Left ventricle myocardium superior (tissue), 1 donor: ENCODE data around the gene KCNJ6. TPM values are rescaled to one million over a fixed set of nuclear protein-coding genes. Genes with fewer than 3 reads are reported as not detected.

ENCODE experiments used
- ATAC-seq: fragments of 200-7000 bp; cut with Tn5 transposase; one replicate; pipeline ENCODE4 v1.9.1; 2020; ENCODE audit warnings: mild to moderate bottlenecking, moderate library complexity
- DNase-seq: peaks from one replicate; pipeline ENCODE4 v3.0.0-alpha.2; 2020
- intact Hi-C: fragments of 100-400 bp; cut with micrococcal nuclease; formaldehyde crosslinking; loops from one replicate; pipeline ENCODE4 v1.11.0; 2022
- total RNA-seq: library from RNA; stranded (reverse); fragmentation: NEBNext Ultra II Directional; extraction: Animal tissue kit (Norgen Biotek cat#: 25700); gene quantifications from one replicate; pipeline ENCODE4 v1.2.1, GENCODE V29; 2021
- donor health status: DM: no; HTN: yes; CAD: no; lungs with severe emphysema.

KCNJ6 gene
- total RNA-seq, 1 donor from 2014 or later: not detected

DNA sequence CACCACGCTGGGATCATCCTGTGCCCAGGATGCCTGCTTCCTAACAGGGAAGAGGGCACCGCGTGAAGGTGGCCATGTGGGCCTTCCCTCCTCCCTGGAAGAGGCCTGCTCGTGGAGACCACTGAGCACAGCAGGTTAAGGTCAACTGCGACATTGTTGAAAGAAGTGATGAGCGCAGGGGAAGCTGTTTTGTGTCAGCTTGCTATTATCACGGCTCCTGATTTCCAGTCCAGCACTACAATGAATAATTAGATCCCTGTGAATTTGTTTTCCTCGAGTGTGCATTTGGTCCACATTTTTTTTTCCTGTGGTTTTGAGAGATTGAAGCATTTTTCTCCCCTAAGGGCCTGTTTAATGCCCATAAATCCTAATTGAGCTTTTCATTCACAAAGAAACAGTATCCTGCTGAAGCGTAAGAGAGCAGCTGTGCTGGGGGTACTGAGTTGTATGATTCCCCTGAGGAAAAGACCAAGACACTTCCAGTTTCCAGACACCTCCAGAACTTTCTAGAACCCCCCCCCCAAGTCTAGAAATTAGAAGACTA lies 204.9 kb downstream of the KCNJ6 start:
- no peak for DNase-seq
- intact Hi-C loops: loop anchor here (5.0 kb wide), 1 partner anchor 416 kb away; no protein-coding TSS in a partner anchor
- peak; percentile 20 for ATAC-seq

DNA sequence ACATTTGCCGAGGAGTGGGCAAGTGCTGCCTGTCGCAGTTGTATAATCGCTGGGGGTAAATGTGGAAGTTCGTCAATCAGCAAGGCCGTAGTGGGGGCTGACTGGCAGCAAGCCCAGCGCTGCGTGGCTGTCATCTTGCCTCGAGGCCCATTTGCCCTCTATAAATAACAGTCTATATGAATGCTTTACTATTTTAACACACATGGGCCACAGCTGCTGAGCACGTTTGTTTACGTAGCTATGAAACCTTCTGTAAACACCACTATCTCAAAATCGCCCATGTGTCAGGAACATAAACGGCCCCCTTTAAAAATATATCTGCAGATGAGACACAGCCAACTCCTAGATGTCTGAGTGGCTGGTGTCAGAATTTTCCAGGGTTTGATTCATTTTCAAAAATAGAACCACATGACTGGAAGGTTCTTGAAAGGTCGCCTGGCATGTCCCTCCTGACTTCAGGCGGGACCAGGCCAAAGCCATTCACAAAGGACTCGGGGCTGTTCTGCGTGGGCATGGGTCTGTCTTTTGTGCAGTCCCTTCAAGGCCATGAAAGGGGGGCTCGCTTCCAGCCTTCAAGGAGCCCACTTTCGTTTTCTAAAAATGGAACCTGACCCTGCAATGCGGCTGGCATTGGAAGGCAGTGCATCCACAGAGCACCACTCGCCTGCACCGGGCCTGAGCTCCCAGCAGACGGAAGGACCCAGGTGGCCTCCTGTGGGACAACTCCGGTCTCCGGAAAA lies 205.5 kb downstream of the KCNJ6 start:
- DNase-seq: peak; percentile 40
- intact Hi-C loops: loop anchor here (5.0 kb wide), 1 partner anchor 417 kb away; no protein-coding TSS in a partner anchor

GRCh38 chr21:37704751-37705150 lies 211.5 kb downstream of the KCNJ6 start:
- intact Hi-C loops: no loop called here
- DNase-seq (no peak), ATAC-seq (no peak)

More for the DNA sequence above, 205.5 kb downstream of the KCNJ6 start:
- ATAC-seq: peak; percentile 82

DNA sequence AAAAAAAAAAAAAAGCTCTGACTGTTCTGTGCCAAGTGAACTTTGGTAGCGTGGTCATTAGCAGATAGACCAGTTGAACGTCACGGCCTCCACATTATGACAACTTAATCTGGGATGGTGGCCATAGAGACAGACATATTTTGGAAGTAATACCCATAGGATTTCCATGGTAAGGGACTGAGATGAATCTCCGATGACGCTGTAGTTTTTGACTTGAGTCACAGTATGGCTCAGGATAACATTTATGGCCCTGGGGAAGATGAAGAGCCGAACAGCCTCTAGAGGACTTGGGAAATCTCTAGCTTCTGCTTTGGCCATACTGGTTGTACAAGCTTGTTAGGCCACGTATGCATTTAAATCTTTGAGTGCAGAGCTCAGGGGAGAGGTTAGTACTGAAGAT lies 214.0 kb downstream of the KCNJ6 start:
- DNase-seq (no peak), ATAC-seq (no peak)
- intact Hi-C loops: no loop called here

DNA sequence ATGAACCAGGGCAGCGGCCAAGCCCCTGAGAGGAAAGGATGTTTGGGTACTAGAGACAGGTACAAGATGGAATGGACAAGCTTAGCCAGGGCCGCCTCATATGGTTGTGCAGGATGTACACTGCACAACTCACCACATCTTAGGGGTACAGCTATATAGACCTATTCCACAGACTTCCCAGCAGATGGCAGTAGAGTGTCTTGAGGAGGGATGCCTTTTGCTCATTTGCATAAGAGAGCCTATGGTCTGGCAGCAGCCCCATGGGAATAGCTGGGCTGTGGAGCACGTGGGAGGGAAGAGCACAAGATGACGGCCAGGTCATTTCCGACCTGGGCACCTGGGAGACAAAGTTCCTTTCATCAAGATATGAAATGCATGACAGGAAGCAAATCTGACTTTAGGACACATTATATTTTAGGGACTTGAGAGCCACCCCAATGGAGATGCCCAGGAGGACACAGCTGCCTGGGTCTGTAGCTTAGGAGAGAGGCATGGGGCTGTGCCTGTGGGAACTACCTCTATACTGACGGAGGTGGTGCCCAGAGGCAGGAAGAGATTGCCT lies 215.5 kb downstream of the KCNJ6 start:
- DNase-seq (peak; percentile 30), ATAC-seq (peak; percentile 84)
- intact Hi-C loops: no loop called here

DNA sequence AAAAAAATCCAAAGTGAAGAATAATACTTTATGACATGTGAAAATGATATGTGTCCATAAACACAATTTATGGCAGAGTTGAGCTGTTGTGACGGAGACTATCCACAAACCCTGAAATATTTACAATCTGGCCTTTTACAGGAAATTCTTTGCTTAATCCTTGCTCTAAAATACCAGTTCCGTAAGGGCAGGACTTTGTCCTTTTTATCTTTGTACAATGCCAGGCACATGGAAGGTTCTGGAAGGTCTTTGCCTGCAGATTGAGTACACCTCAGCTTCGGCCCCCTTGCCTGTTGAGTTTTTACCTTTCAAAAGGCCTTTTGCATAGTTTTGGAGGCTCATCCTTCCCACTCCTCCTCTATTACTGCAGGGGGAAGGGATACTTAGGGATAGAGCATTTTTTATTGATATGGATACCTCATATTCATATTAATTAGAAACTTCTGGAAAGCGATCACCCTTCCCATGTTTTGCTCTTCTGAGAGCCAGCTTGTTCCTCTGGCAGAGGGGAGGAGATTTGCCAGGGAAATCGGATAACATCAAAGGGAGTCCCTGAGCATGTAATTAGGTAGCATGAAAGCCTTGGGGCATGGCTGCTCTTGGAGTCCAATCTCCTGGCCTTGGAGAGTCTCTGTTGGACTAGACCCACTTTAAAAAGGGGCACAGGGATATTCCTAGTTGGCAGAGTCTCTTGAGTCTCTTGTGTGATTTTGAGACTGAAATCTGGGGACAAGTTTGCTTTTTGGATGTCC lies 217.1 kb downstream of the KCNJ6 start:
- ATAC-seq (no peak), DNase-seq (no peak)
- intact Hi-C loops: no loop called here

DNA sequence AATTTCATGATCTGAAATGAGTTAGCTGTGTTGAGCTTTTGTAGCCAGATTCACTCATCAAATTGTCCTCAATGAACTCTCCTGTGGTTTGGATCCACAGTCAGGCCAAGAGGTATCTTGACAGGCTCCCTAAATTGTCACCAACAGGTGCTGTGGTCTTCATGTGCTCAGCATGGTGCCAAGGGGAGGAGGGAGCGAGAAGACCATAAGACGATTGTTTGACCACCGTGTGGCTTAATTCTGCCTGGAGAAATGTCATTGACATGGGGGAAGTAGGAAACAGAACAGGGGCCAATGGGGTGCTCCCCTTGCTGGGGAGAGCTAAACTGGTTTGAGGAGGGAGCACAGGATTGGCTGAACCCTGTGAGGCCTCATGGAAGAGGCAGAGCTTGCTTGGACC lies 219.3 kb downstream of the KCNJ6 start:
- ATAC-seq: no peak
- DNase-seq: no peak
- intact Hi-C loops: no loop called here

- ATAC-seq (no peak), DNase-seq (no peak)
- intact Hi-C loops: no loop called here
Observed at GRCh38 chr21:37695111-37695510, 221.1 kb downstream of the KCNJ6 start.

DNA sequence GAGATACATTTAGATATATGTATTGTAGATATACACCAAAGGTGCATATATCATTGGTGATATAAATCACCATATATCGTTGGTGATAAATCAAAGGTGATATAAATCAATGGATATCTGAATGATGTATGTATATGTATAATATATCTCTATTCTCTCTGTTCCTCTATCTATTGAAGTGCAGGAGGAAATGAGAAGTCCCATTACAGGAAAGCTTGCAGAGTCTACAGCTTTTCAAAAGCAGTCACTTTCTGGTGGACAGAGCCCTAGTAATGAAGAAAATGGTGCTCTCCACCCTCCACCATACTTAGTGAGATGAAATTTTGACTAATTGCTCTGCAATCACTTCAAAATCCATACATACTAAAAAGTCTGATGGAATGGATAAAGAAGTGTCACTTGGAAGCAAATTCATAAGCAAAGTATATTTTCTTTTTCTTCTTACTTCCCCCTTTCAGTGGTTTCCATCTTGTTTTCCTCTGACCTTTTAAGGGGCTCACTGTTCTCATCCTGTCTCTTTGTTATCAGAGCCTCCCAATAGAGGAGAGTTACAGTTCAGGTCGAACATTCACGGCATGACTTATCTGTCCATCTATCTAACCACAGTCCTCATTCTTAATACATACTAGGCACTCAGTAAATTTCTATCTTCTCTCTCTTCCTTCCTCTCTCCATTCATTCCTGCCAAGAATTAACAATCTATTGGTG lies 227.2 kb downstream of the KCNJ6 start:
- no peak for DNase-seq
- intact Hi-C loops: no loop called here
- no peak for ATAC-seq

DNA sequence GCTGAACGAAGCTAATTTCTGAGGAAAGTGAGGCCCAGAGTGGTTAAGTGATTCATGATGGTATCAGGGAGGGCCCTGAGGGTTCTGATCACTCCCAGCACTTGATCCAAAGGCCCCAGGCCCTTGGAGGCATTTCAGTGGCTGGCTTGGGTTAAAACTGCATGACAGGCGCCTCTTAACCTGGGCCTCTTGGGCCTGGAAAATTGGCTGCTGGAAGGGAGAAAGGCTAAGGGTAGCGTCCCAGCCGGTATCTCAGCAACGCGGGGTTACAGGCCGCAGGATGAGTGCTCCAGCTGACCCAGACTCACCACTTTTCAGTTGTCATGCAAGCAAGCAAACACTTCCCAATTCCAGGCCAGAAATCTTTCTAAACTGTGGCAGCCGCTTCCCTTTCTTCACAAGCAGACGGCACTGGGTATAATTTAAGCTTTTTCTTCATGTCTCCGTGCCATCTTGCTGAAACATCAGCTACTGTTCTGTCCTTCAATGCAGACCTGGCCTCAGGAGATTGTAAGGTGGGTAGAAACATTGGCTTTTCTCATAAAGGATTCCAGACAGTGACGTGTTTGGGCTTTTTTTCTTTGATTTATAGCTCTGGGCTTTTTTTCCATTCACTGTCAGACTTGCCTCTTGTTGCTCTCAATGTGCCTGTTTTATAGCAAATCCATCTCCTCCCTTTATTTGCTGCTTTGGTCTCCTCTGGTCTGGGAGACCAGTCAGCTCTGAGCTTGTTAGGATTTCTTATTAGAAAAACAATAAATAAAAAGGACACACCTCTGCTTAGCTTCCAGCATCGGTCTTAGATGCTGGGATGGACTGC lies 229.1 kb downstream of the KCNJ6 start:
- intact Hi-C loops: no loop called here
- DNase-seq (no peak), ATAC-seq (no peak)

DNA sequence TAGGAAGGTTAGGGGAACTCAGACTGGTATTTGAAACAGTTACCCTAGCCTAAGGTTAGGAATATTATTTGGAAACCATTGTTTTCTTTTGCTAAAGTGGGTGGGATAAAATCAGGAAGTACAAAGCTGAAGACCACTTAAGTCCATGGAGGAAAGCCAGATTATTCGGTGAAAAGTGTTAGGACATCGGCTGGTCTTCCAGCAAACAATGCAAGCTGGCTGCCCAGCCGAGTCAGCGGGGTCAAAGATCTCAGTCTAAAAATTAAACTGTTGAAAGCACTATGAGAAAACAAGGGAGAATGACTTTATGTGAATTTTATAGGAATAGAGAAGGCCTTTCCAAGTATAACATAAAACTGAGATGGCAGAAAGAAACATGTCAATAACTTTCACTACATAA lies 231.7 kb downstream of the KCNJ6 start:
- ATAC-seq (no peak), DNase-seq (no peak)
- intact Hi-C loops: no loop called here

DNA sequence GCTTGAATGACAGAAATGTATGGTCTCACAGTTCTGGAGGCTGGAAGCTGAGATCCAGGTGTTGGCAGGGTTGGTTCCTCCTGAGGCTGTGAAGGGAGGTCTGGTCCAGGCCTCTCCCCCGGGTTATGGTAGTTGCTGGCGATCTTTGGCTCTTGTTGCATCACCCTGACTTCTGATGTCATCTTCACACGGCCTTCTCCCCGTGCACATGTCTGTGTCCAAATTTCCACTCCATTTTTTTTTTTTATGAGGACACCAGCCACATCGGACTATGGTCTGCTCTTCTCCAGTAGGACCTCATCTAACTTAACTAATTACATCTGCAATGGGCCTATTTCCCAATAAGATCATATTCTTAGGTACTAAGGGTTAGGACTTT lies 232.2 kb downstream of the KCNJ6 start:
- intact Hi-C loops: no loop called here
- no peak for ATAC-seq

GRCh38 chr21:37683396-37684114 lies 232.7 kb downstream of the KCNJ6 start:
- ATAC-seq (no peak), DNase-seq (no peak)
- intact Hi-C loops: no loop called here

More for the DNA sequence above, 232.2 kb downstream of the KCNJ6 start:
- no peak for DNase-seq

- intact Hi-C loops: no loop called here
- ATAC-seq: no peak
- no peak for DNase-seq
Observed at GRCh38 chr21:37682966-37683365, 233.3 kb downstream of the KCNJ6 start.

DNA sequence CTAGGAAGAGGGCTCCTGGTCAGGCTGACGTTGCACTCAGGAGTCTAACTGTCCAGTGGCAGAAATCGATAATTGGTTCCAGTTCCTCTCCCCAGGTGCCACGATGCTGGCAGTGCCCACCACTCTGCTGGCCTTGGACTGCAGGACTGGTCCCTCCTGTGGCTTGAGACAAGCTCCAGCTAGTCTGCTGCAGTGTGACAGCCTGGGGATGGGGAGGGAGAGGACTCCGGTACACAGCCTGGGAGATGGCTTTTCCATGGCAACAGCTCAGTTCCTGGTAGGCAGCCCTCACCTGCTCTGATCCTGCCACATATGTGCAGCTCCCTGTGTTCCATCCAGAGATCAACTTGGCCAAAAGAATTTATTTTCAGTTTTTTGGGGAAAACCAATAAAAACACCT lies 239.3 kb downstream of the KCNJ6 start:
- intact Hi-C loops: no loop called here
- DNase-seq: no peak
- no peak for ATAC-seq

DNA sequence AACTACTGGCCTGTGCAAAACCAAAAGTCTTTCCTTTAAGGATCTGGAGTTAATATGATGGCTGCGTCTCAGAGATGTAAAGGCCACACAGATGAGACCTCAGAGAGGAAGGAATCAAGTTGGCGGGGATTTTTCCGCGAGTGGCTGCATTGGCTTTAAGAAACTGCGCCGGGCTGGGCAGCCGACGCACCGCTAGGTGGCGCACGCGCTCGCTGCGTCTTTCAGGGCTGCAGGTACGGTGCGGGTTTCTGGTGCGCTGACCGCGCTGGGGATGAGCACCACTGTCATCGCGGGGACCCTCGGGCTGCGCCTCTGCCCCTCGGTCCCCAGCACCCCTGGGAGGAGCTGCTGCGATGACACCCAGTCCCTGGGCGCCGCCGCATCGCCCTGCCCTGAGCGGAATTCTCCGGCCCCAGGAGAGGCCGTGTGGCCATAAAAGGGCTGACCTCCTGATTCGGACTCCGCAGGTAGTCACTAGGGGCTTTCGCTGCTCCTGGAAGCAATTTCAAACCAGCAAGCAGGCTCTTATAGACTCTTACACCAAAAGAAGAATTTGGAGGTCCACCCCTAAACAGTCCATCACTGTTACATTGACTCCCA lies 241.0 kb downstream of the KCNJ6 start:
- intact Hi-C loops: no loop called here
- ATAC-seq: peak; percentile 82
- peak; percentile 83 for DNase-seq

GRCh38 chr21:37673801-37674575 lies 242.3 kb downstream of the KCNJ6 start:
- intact Hi-C loops: no loop called here
- DNase-seq (no peak), ATAC-seq (no peak)
